Stimulated activated naive CD8-positive, alpha-beta T cell treated with anti-CD3 and anti-CD28 coated beads, Interleukin-15, Interleukin-2, amounts not matched to agents 100 ng/mL and 50 ng/mL, for 24 hours (primary cell): ENCODE measurements around the gene SCFD2.
"Not testable (repeated sequence)": the region's sequence is repeated elsewhere in the genome, so short reads cannot be mapped to it uniquely, and the experiment has no call there.

ENCODE experiments used
- H3K27ac Mint-ChIP-seq: one replicate; pipeline ENCODE4 v1.8.0; 2021; ENCODE audit warnings: mild to moderate bottlenecking, mixed read lengths
- H3K27me3 Mint-ChIP-seq: one replicate; pipeline ENCODE4 v1.8.0; 2021; ENCODE audit warnings: mixed read lengths
- H3K36me3 Mint-ChIP-seq: one replicate; pipeline ENCODE4 v1.8.0; 2021; ENCODE audit warnings: low read depth, mixed read lengths
- H3K4me1 Mint-ChIP-seq: one replicate; pipeline ENCODE4 v1.8.0; 2021; ENCODE audit warnings: low read depth, mixed read lengths
- H3K4me3 Mint-ChIP-seq: one replicate; pipeline ENCODE4 v1.8.0; 2021; ENCODE audit warnings: mild to moderate bottlenecking, mixed read lengths
- H3K9me3 Mint-ChIP-seq: one replicate; pipeline ENCODE4 v1.8.0; 2021; ENCODE audit warnings: mixed read lengths

SCFD2 gene

GRCh38 chr4:53313510-53313909 is 52.4 kb downstream of the SCFD2 start:
- Mint-ChIP-seq H3K4me3 (no peak overlapping the region), H3K36me3 (peaks cover 28% of the 10 kb centered on the region), H3K4me1 (peaks cover 13% of the 10 kb centered on the region), H3K27me3 (no peaks in the 10 kb centered on the region), H3K27ac (no peak overlapping the region), H3K9me3 (no peaks in the 10 kb centered on the region)

- Mint-ChIP-seq H3K36me3 (peaks cover 67% of the 10 kb centered on the region), H3K4me1 (peaks cover 15% of the 10 kb centered on the region), H3K9me3 (peaks cover 19% of the 10 kb centered on the region), H3K27me3 (no peaks in the 10 kb centered on the region), H3K4me3 (no peak overlapping the region), H3K27ac (no peak overlapping the region)
Measured at GRCh38 chr4:53309321-53310040, 56.4 kb downstream of the SCFD2 start.

- peaks cover 75% of the 10 kb centered on the region for H3K36me3 Mint-ChIP-seq
- peaks cover 15% of the 10 kb centered on the region for H3K4me1 Mint-ChIP-seq
- no peaks in the 10 kb centered on the region for H3K27me3 Mint-ChIP-seq
- peaks cover 26% of the 10 kb centered on the region for H3K9me3 Mint-ChIP-seq
- H3K4me3 Mint-ChIP-seq, result no peak overlapping the region
- no peak overlapping the region for H3K27ac Mint-ChIP-seq
Measured at GRCh38 chr4:53307819-53308780, 57.8 kb downstream of the SCFD2 start.

- peaks cover 27% of the 10 kb centered on the region for H3K9me3 Mint-ChIP-seq
- no peaks in the 10 kb centered on the region for H3K27me3 Mint-ChIP-seq
- peaks cover 15% of the 10 kb centered on the region for H3K4me1 Mint-ChIP-seq
- no peak overlapping the region for H3K27ac Mint-ChIP-seq
- H3K4me3 Mint-ChIP-seq, result no peak overlapping the region
- peaks cover 71% of the 10 kb centered on the region for H3K36me3 Mint-ChIP-seq
Measured at GRCh38 chr4:53307210-53307609, 58.7 kb downstream of the SCFD2 start.

- Mint-ChIP-seq H3K4me3 (no peak overlapping the region), H3K4me1 (peaks cover 15% of the 10 kb centered on the region), H3K9me3 (peaks cover 27% of the 10 kb centered on the region), H3K27ac (no peak overlapping the region), H3K27me3 (no peaks in the 10 kb centered on the region), H3K36me3 (peaks cover 66% of the 10 kb centered on the region)
Measured at GRCh38 chr4:53306729-53307128, 59.1 kb downstream of the SCFD2 start.

- Mint-ChIP-seq H3K36me3 (peaks cover 66% of the 10 kb centered on the region), H3K9me3 (peaks cover 43% of the 10 kb centered on the region)
- H3K4me3 Mint-ChIP-seq, H3K27ac Mint-ChIP-seq, H3K27me3 Mint-ChIP-seq, H3K4me1 Mint-ChIP-seq: not testable (repeated sequence)
Measured at GRCh38 chr4:53292209-53292608, 73.7 kb downstream of the SCFD2 start.

GRCh38 chr4:53281438-53281837 is 84.4 kb downstream of the SCFD2 start:
- H3K36me3 Mint-ChIP-seq, result peaks cover 48% of the 10 kb centered on the region
- peaks cover 4% of the 10 kb centered on the region for H3K9me3 Mint-ChIP-seq
- H3K27me3 Mint-ChIP-seq, result no peaks in the 10 kb centered on the region
- H3K27ac Mint-ChIP-seq, result no peak overlapping the region
- H3K4me3 Mint-ChIP-seq, result no peak overlapping the region
- H3K4me1 Mint-ChIP-seq, result peaks cover 7% of the 10 kb centered on the region

- H3K4me3 Mint-ChIP-seq, result no peak overlapping the region
- peaks cover 4% of the 10 kb centered on the region for H3K9me3 Mint-ChIP-seq
- H3K27ac Mint-ChIP-seq, result no peak overlapping the region
- peaks cover 7% of the 10 kb centered on the region for H3K4me1 Mint-ChIP-seq
- H3K27me3 Mint-ChIP-seq, result no peaks in the 10 kb centered on the region
- H3K36me3 Mint-ChIP-seq, result peaks cover 48% of the 10 kb centered on the region
Measured at GRCh38 chr4:53280846-53281245, 85.0 kb downstream of the SCFD2 start.

- Mint-ChIP-seq H3K4me3 (no peak overlapping the region), H3K36me3 (peaks cover 60% of the 10 kb centered on the region)
Measured at GRCh38 chr4:53274609-53275268, 91.1 kb downstream of the SCFD2 start.

GRCh38 chr4:53273726-53274125 is 92.1 kb downstream of the SCFD2 start:
- Mint-ChIP-seq H3K4me1 (peaks cover 7% of the 10 kb centered on the region), H3K27ac (no peak overlapping the region), H3K9me3 (peaks cover 2% of the 10 kb centered on the region), H3K36me3 (peaks cover 56% of the 10 kb centered on the region), H3K4me3 (no peak overlapping the region), H3K27me3 (no peaks in the 10 kb centered on the region)

More at GRCh38 chr4:53274609-53275268, 91.1 kb downstream of the SCFD2 start:
- no peaks in the 10 kb centered on the region for H3K27me3 Mint-ChIP-seq
- H3K9me3 Mint-ChIP-seq, result no peaks in the 10 kb centered on the region
- peaks cover 7% of the 10 kb centered on the region for H3K4me1 Mint-ChIP-seq
- no peak overlapping the region for H3K27ac Mint-ChIP-seq

GRCh38 chr4:53267026-53267425 is 98.8 kb downstream of the SCFD2 start:
- H3K36me3 Mint-ChIP-seq, result peaks cover 59% of the 10 kb centered on the region
- H3K27me3 Mint-ChIP-seq, result no peaks in the 10 kb centered on the region
- no peaks in the 10 kb centered on the region for H3K4me1 Mint-ChIP-seq
- no peak overlapping the region for H3K27ac Mint-ChIP-seq
- peaks cover 16% of the 10 kb centered on the region for H3K9me3 Mint-ChIP-seq
- no peak overlapping the region for H3K4me3 Mint-ChIP-seq

- H3K4me3 Mint-ChIP-seq, H3K27ac Mint-ChIP-seq, H3K4me1 Mint-ChIP-seq, H3K27me3 Mint-ChIP-seq: not testable (repeated sequence)
- Mint-ChIP-seq H3K36me3 (peaks cover 24% of the 10 kb centered on the region), H3K9me3 (peaks cover 23% of the 10 kb centered on the region)
Measured at GRCh38 chr4:53255986-53256385, 109.9 kb downstream of the SCFD2 start.

- Mint-ChIP-seq H3K36me3 (peaks cover 44% of the 10 kb centered on the region), H3K27ac (no peak overlapping the region), H3K4me3 (no peak overlapping the region), H3K9me3 (peaks cover 20% of the 10 kb centered on the region), H3K4me1 (no peaks in the 10 kb centered on the region), H3K27me3 (no peaks in the 10 kb centered on the region)
Measured at GRCh38 chr4:53240573-53240972, 125.3 kb downstream of the SCFD2 start.

GRCh38 chr4:53238352-53238751 is 127.5 kb downstream of the SCFD2 start:
- peaks cover 35% of the 10 kb centered on the region for H3K36me3 Mint-ChIP-seq
- H3K27me3 Mint-ChIP-seq, H3K9me3 Mint-ChIP-seq, H3K4me1 Mint-ChIP-seq, H3K4me3 Mint-ChIP-seq, H3K27ac Mint-ChIP-seq: not testable (repeated sequence)

- peaks cover 34% of the 10 kb centered on the region for H3K36me3 Mint-ChIP-seq
- H3K9me3 Mint-ChIP-seq, H3K4me3 Mint-ChIP-seq, H3K27me3 Mint-ChIP-seq, H3K27ac Mint-ChIP-seq, H3K4me1 Mint-ChIP-seq: not testable (repeated sequence)
Measured at GRCh38 chr4:53237811-53238210, 128.1 kb downstream of the SCFD2 start.
